H1 (cell line): ENCODE measurements around the gene PRMT3. TPM values are rescaled to one million over a fixed set of nuclear protein-coding genes. Genes with fewer than 3 reads are reported as not detected.

ENCODE experiments used
- CTCF ChIA-PET: fragments of 300-600 bp; sonication (Branson Sonifier 250); formaldehyde crosslinking; loops from one replicate; lab custom pipeline; 2021; ENCODE audit not compliant: partially characterized antibody; lab: Charles Lee
- POLR2A ChIA-PET: fragments of 300-600 bp; sonication (Branson Sonifier 250); formaldehyde crosslinking; loops from one replicate; lab custom pipeline; 2021; ENCODE audit warnings: inconsistent platforms; ENCODE audit not compliant: partially characterized antibody; lab: Charles Lee
- DNase-seq, 2 experiments: peaks; one replicate each; pipeline versions ENCODE4 v3.0.0 to v3.0.0-alpha.2; 2010 to 2022; ENCODE audit warnings: low spot score in 2 of 2, low read depth in 1 of 2, mixed read lengths in 1 of 2
- FAIRE-seq: peaks from 2 replicates; lab custom pipeline; 2011; peaks lifted over from hg19 to GRCh38; lab: Jason Lieb, UNC
- H2AFZ ChIP-seq: 2 replicates; pipeline ENCODE4 v1.8.1; 2012; ENCODE audit warnings: low read length, inconsistent platforms
- H2AK5ac ChIP-seq: 2 replicates; pipeline ENCODE4 v1.6.1; 2013; ENCODE audit warnings: low read depth, low read length
- H2BK120ac ChIP-seq: replicated peaks from 2 replicates; pipeline ENCODE3; 2013; ENCODE audit warnings: low read depth, low read length, inconsistent platforms
- H2BK12ac ChIP-seq: 2 replicates; pipeline ENCODE4 v1.6.1; 2013; ENCODE audit warnings: low read depth, low read length
- H2BK15ac ChIP-seq: 2 replicates; pipeline ENCODE4 v1.6.1; 2013; ENCODE audit warnings: low read length
- H2BK20ac ChIP-seq: 2 replicates; pipeline ENCODE4 v1.6.1; 2013; ENCODE audit warnings: low read length
- H2BK5ac ChIP-seq: 2 replicates; pipeline ENCODE4 v1.6.1; 2013; ENCODE audit warnings: low read depth, low read length
- H3K14ac ChIP-seq: 2 replicates; pipeline ENCODE4 v1.6.1; 2013; ENCODE audit warnings: inconsistent platforms; ENCODE audit not compliant: insufficient read length
- H3K18ac ChIP-seq: 2 replicates; pipeline ENCODE4 v1.6.1; 2013; ENCODE audit warnings: low read length; ENCODE audit errors: extremely low read depth
- H3K23ac ChIP-seq: 2 replicates; pipeline ENCODE4 v1.6.1; 2013; ENCODE audit warnings: inconsistent platforms; ENCODE audit not compliant: insufficient read length
- H3K23me2 ChIP-seq: 2 replicates; pipeline ENCODE4 v1.6.1; 2013; ENCODE audit warnings: low read depth, low read length
- H3K27ac ChIP-seq: 2 replicates; pipeline ENCODE4 v1.6.1; 2011; ENCODE audit warnings: low read depth, low read length, inconsistent platforms
- H3K27me3 ChIP-seq, 4 experiments: replicated peaks in 1 of 4; 1 replicate in 1 of 4; 2 replicates in 3 of 4; pipeline versions ENCODE4 v1.6.1 to v1.8.1; 2011 to 2013; ENCODE audit warnings: low read length in 3 of 4, mild to moderate bottlenecking in 3 of 4, inconsistent platforms in 2 of 4, mixed read lengths in 2 of 4, moderate library complexity in 1 of 4; ENCODE audit not compliant: control insufficient read depth in 3 of 4, insufficient read depth in 3 of 4; ENCODE audit errors: extremely low read depth in 1 of 4
- H3K36me3 ChIP-seq, 4 experiments: 2 replicates each; pipeline versions ENCODE4 v1.6.1 to v1.8.1; 2011 to 2013; ENCODE audit warnings: mild to moderate bottlenecking in 4 of 4, low read length in 3 of 4, moderate library complexity in 2 of 4, control low read depth in 1 of 4, inconsistent platforms in 1 of 4; ENCODE audit not compliant: insufficient read depth in 4 of 4, control insufficient read depth in 2 of 4
- H3K4ac ChIP-seq: replicated peaks from 2 replicates; pipeline ENCODE3; 2013; ENCODE audit warnings: low read length, low read depth, mixed read lengths, inconsistent platforms; ENCODE audit not compliant: insufficient read length
- H3K4me1 ChIP-seq, 4 experiments: replicated peaks in 1 of 4; 1 replicate in 1 of 4; 2 replicates in 3 of 4; pipeline versions ENCODE4 v1.6.1 to v1.8.1; 2011 to 2013; ENCODE audit warnings: low read length in 3 of 4, inconsistent platforms in 2 of 4, mixed read lengths in 1 of 4; ENCODE audit not compliant: insufficient read depth in 4 of 4, control insufficient read depth in 3 of 4
- H3K4me2 ChIP-seq, 2 experiments: 2 replicates each; pipeline versions ENCODE4 v1.6.1 to v1.8.1; 2011 to 2013; ENCODE audit warnings: low read depth in 2 of 2, low read length in 2 of 2, control low read depth in 1 of 2, inconsistent platforms in 1 of 2, mild to moderate bottlenecking in 1 of 2; ENCODE audit not compliant: insufficient read depth in 1 of 2
- H3K4me3 ChIP-seq, 4 experiments: fragments of 200-600, 300-600 bp in 1 of 4; sonication (generic), shearing (Covaris generic), sonication (Bioruptor Twin) in 1 of 4; 2 replicates each; pipeline versions ENCODE4 v1.5.1 to v1.8.1; 2011 to 2016; ENCODE audit warnings: low read length in 4 of 4, low read depth in 3 of 4, control low read depth in 2 of 4, inconsistent platforms in 2 of 4, mild to moderate bottlenecking in 2 of 4, mixed read lengths in 1 of 4, moderate library complexity in 1 of 4; ENCODE audit not compliant: insufficient read depth in 2 of 4; ENCODE audit errors: extremely low read depth in 1 of 4
- H3K56ac ChIP-seq: replicated peaks from 2 replicates; pipeline ENCODE3; 2013; ENCODE audit warnings: low read depth, mild to moderate bottlenecking, mixed read lengths, low read length, inconsistent platforms; ENCODE audit not compliant: insufficient read length
- H3K79me1 ChIP-seq: 2 replicates; pipeline ENCODE4 v1.6.1; 2013; ENCODE audit warnings: low read depth, low read length, control low read depth
- H3K79me2 ChIP-seq, 2 experiments: 2 replicates each; pipeline versions ENCODE4 v1.6.1 to v1.8.1; 2012 to 2013; ENCODE audit warnings: low read length in 2 of 2, mild to moderate bottlenecking in 2 of 2, inconsistent platforms in 1 of 2; ENCODE audit not compliant: insufficient read depth in 2 of 2, control insufficient read depth in 1 of 2
- H3K9ac ChIP-seq, 4 experiments: replicated peaks in 1 of 4; 1 replicate in 1 of 4; 2 replicates in 3 of 4; pipeline versions ENCODE4 v1.6.1 to v1.8.1; 2011 to 2013; ENCODE audit warnings: low read depth in 3 of 4, low read length in 3 of 4, control low read depth in 2 of 4, mild to moderate bottlenecking in 2 of 4, moderate library complexity in 2 of 4, inconsistent platforms in 1 of 4; ENCODE audit errors: extremely low read depth in 1 of 4
- H3K9me3 ChIP-seq, 2 experiments: 2 replicates each; pipeline versions ENCODE4 v1.6.1 to v1.8.1; 2012 to 2013; ENCODE audit warnings: mild to moderate bottlenecking in 2 of 2, moderate library complexity in 2 of 2, control low read depth in 1 of 2, inconsistent platforms in 1 of 2, low read depth in 1 of 2, low read length in 1 of 2, mixed read lengths in 1 of 2; ENCODE audit not compliant: insufficient read depth in 2 of 2
- H4K20me1 ChIP-seq, 2 experiments: replicated peaks in 1 of 2; 2 replicates each; pipeline versions ENCODE3 to v1.8.1; 2011 to 2013; ENCODE audit warnings: inconsistent platforms in 2 of 2, low read length in 2 of 2, mild to moderate bottlenecking in 1 of 2; ENCODE audit not compliant: insufficient read depth in 2 of 2, control insufficient read depth in 1 of 2
- H4K5ac ChIP-seq: 2 replicates; pipeline ENCODE4 v1.6.1; 2013; ENCODE audit warnings: low read length, low read depth, mixed read lengths, inconsistent platforms; ENCODE audit not compliant: insufficient read length
- H4K8ac ChIP-seq: 2 replicates; pipeline ENCODE4 v1.8.0; 2013; ENCODE audit warnings: mild to moderate bottlenecking, moderate library complexity, low read length, inconsistent platforms; ENCODE audit not compliant: insufficient read depth; ENCODE audit errors: extremely low read depth
- H4K91ac ChIP-seq: replicated peaks from 2 replicates; pipeline ENCODE3; 2013; ENCODE audit warnings: low read length, mixed read lengths, inconsistent platforms; ENCODE audit not compliant: insufficient read length
- ASH2L ChIP-seq: fragments of 200-600, 300-600 bp; sonication (generic); IDR thresholded peaks from one replicate; pipeline ENCODE4 v1.7.1; 2017; ENCODE audit warnings: low read length
- BRCA1 ChIP-seq: IDR thresholded peaks from 2 replicates; pipeline ENCODE4 v1.6.1; 2012; ENCODE audit warnings: low read depth, low read length, improper control_type of control experiment
- CBX5 ChIP-seq: fragments of 300-800, 300-1000 bp; sonication (generic); IDR thresholded peaks from 2 replicates; pipeline ENCODE4 v1.7.1; 2016; ENCODE audit warnings: antibody characterized with exemption, low read length, low read depth
- CEBPB ChIP-seq: IDR thresholded peaks from 2 replicates; pipeline ENCODE4 v1.6.1; 2012; ENCODE audit warnings: low read depth, low read length
- CREB1 ChIP-seq: IDR thresholded peaks from 2 replicates; pipeline ENCODE4 v1.6.1; 2012; ENCODE audit warnings: inconsistent platforms
- JUND ChIP-seq: IDR thresholded peaks from 2 replicates; pipeline ENCODE4 v1.6.1; 2011; ENCODE audit warnings: mild to moderate bottlenecking, improper control_type of control experiment, low read length
- RAD21 ChIP-seq, 2 experiments: IDR thresholded peaks in 1 of 2; conservative IDR thresholded peaks in 1 of 2; 2 replicates each; pipeline ENCODE4 v1.6.1; 2011; ENCODE audit warnings: low read depth in 2 of 2, low read length in 2 of 2, improper control_type of control experiment in 1 of 2, inconsistent platforms in 1 of 2, mild to moderate bottlenecking in 1 of 2, moderate library complexity in 1 of 2
- SAP30 ChIP-seq: fragments of 300-600 bp; sonication (generic); IDR thresholded peaks from 2 replicates; pipeline ENCODE4 v1.7.1; 2012; ENCODE audit warnings: low read length, moderate library complexity, mild to moderate bottlenecking, inconsistent platforms; ENCODE audit not compliant: insufficient read depth, insufficient replicate concordance
- SUZ12 ChIP-seq: fragments of 200-600 bp; sonication (generic); IDR thresholded peaks from 2 replicates; pipeline ENCODE4 v1.6.1; 2012; ENCODE audit warnings: mild to moderate bottlenecking, inconsistent platforms, low read length, moderate library complexity, mixed read lengths
- TAF7 ChIP-seq: optimal IDR thresholded peaks from 2 replicates; pipeline ENCODE3; 2011; ENCODE audit warnings: low read depth, mild to moderate bottlenecking, inconsistent platforms, low read length, moderate library complexity, borderline replicate concordance
- WGBS, 2 experiments: shearing (Covaris generic) in 1 of 2; methylation state at CpG; one replicate each; pipeline versions ENCODE4 v1.1.6 to v1.1.7; 2013 to 2015; ENCODE audit warnings: low lambda C conversion rate in 2 of 2, mixed read lengths in 2 of 2, inconsistent platforms in 1 of 2, low coverage in 1 of 2, missing lambda C conversion rate in 1 of 2; ENCODE audit not compliant: insufficient replicate concordance in 2 of 2, insufficient coverage in 1 of 2, insufficient read length in 1 of 2; ENCODE audit errors: extremely low coverage in 1 of 2, missing lambda C conversion rate in 1 of 2; 5-methylcytosine and 5-hydroxymethylcytosine counted together
- polyA plus RNA-seq, 7 experiments: library from polyadenylated mRNA; depleted of rRNA in 3 of 7; stranded (reverse) in 5 of 7; unstranded in 2 of 7; fragments of >200 nt in 5 of 7; fragments of 200-250 nt in 2 of 7; gene quantifications; 1 replicate in 5 of 7; 2 replicates in 1 of 7; 4 replicates in 1 of 7; pipeline versions ENCODE4 v1.2.1 to v1.2.3, GENCODE V29; 2011 to 2013; ENCODE audit warnings: missing spikeins in 2 of 7, mixed read lengths in 2 of 7
- total RNA-seq: library from RNA; stranded (reverse); fragmentation: NEBNext Ultra II Directional; extraction: Animal tissue kit (Norgen Biotek cat#: 25700); gene quantifications from 2 replicates; pipeline ENCODE4 v1.2.1, GENCODE V29; 2021
- TF ChIP-seq, protein P1 (sequence below): IDR thresholded peaks from 2 replicates; pipeline ENCODE4 v1.6.1; 2011; ENCODE audit warnings: low read length, improper control_type of control experiment
- TF ChIP-seq, protein P2 (sequence below): IDR thresholded peaks from 2 replicates; pipeline ENCODE4 v1.6.1; 2012; ENCODE audit warnings: inconsistent platforms

PRMT3 gene
- total and polyA plus RNA-seq, 2 of the 8 experiments (the other 6 are each of a cell fraction or from before 2014, with no cell fraction given), result 11.2 to 26.5 TPM

DNA sequence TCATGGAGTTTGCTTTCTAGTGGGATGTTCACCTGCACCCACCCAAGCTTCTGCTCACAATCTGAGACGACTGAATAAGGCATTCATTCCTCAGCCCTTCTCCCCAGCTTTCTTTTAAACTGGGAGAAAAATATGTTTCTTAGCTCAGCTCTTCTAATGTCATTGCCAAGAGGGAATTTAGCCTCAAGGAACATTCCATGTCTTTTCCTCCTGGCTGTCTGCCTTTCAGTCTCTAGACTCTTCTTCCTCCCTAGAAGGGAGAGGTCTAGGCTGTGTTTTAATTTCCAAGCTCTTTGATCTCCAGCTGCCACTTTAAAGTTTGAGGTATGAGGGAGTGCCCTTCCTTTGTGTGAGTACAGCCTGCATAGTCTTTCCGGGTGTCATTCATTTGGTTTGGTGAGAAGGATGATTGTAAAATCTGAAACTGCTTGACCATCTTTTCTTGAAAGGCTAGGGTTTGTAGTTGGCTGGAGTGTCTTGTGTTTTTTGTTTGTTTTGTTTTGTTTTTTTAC, 35.7 kb upstream of the PRMT3 start:
- Histone ChIP-seq H3K9ac (no peak overlapping the region), H3K79me2 (no peaks in the 10 kb centered on the region), H2BK20ac (no peak overlapping the region), H3K79me1 (no peaks in the 10 kb centered on the region), H2BK5ac (no peak overlapping the region), H3K4me1 (no peaks in the 10 kb centered on the region), H2BK15ac (no peak overlapping the region), H3K4me3 (no peak overlapping the region), H4K8ac (no peak overlapping the region), H3K23ac (no peak overlapping the region), H4K5ac (no peak overlapping the region), H2AFZ (no peak overlapping the region), H3K4ac (no peak overlapping the region), H3K18ac (no peak overlapping the region), H3K36me3 (no peaks in the 10 kb centered on the region), H4K20me1 (no peaks in the 10 kb centered on the region), H2BK120ac (no peak overlapping the region), H3K14ac (no peak overlapping the region), H3K56ac (no peak overlapping the region), H3K27me3 (no peaks in the 10 kb centered on the region), H3K9me3 (no peaks in the 10 kb centered on the region), H2AK5ac (no peak overlapping the region), H4K91ac (no peak overlapping the region), H3K23me2 (no peaks in the 10 kb centered on the region), H3K27ac (no peak overlapping the region), H2BK12ac (no peak overlapping the region), H3K4me2 (no peak overlapping the region)
- no peak for FAIRE-seq
- POLR2A ChIA-PET, result interaction anchor here (0.8 to 0.9 kb wide), 2 partner anchors 12 to 224 kb away, joined by 3 to 4 read pairs; no protein-coding TSS in a partner anchor
- CTCF ChIA-PET, result interaction anchor here (1.1 to 8.1 kb wide), 16 partner anchors 7 to 240 kb away, joined by 3 to 130 read pairs (median 8); partner anchors contain the start of genes DBX1 and HTATIP2
- WGBS, 2 experiments, result 88% methylated on average over 2 of the region's 2 CpGs; no CpG with 5 or more reads in 1 of the 2 experiments
- DNase-seq, result no peak
- TF ChIP-seq TAF7 (no peak), RAD21 (IDR thresholded peaks at IDR 0.05 in 1 of 2, conservative IDR thresholded peaks at IDR 0.05 in 1 of 2; ENCODE audit: low read depth in 2 of 2, low read length in 2 of 2) (no peak), CEBPB (no peak), CBX5 (no peak), JUND (no peak), SUZ12 (no peak), BRCA1 (no peak), SAP30 (no peak), CREB1 (no peak), ASH2L (no peak)
- TF ChIP-seq, protein P1, sequence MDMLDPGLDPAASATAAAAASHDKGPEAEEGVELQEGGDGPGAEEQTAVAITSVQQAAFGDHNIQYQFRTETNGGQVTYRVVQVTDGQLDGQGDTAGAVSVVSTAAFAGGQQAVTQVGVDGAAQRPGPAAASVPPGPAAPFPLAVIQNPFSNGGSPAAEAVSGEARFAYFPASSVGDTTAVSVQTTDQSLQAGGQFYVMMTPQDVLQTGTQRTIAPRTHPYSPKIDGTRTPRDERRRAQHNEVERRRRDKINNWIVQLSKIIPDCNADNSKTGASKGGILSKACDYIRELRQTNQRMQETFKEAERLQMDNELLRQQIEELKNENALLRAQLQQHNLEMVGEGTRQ, result no peak
- TF ChIP-seq, protein P2, sequence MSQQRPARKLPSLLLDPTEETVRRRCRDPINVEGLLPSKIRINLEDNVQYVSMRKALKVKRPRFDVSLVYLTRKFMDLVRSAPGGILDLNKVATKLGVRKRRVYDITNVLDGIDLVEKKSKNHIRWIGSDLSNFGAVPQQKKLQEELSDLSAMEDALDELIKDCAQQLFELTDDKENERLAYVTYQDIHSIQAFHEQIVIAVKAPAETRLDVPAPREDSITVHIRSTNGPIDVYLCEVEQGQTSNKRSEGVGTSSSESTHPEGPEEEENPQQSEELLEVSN, result no peak
